GM18909 (cell line): ENCODE data around the gene SV2B.
"Not testable (repeated sequence)": the region's sequence is repeated elsewhere in the genome, so short reads cannot be mapped to it uniquely, and the experiment has no call there.

Experiments
- ATAC-seq: cut with Tn5 transposase; IDR thresholded peaks from one replicate; pipeline ENCODE4 v1.9.1; 2021; ENCODE audit warnings: mild to moderate bottlenecking; ENCODE audit not compliant: unreplicated experiment, poor library complexity

Gene SV2B

GRCh38 chr15:91298101-91298500, 198.0 kb downstream of the SV2B start:
- ATAC-seq = no peak

- ATAC-seq = no peak
These were observed 202.8 kb downstream of the SV2B start for GRCh38 chr15:91302588-91303439.

- ATAC-seq = no peak
These were observed 204.2 kb downstream of the SV2B start for GRCh38 chr15:91304210-91304609.

- ATAC-seq = no peak
These were observed 204.7 kb downstream of the SV2B start for GRCh38 chr15:91304786-91305185.

GRCh38 chr15:91306144-91306543, 206.1 kb downstream of the SV2B start:
- no peak for ATAC-seq

GRCh38 chr15:91307601-91308000, 207.5 kb downstream of the SV2B start:
- ATAC-seq = no peak

- ATAC-seq = no peak
These were observed 208.1 kb downstream of the SV2B start for GRCh38 chr15:91308199-91308598.

GRCh38 chr15:91308855-91309254, 208.8 kb downstream of the SV2B start:
- ATAC-seq = no peak

- ATAC-seq = no peak
These were observed 211.9 kb downstream of the SV2B start for GRCh38 chr15:91311986-91312385.

GRCh38 chr15:91316126-91316525, 216.1 kb downstream of the SV2B start:
- no peak for ATAC-seq

GRCh38 chr15:91318516-91318915, 218.5 kb downstream of the SV2B start:
- no peak for ATAC-seq

- no peak for ATAC-seq
These were observed 218.9 kb downstream of the SV2B start for GRCh38 chr15:91318931-91319330.

- no peak for ATAC-seq
These were observed 219.5 kb downstream of the SV2B start for GRCh38 chr15:91319371-91320059.

- no peak for ATAC-seq
These were observed 220.0 kb downstream of the SV2B start for GRCh38 chr15:91320101-91320500.

GRCh38 chr15:91329914-91330313, 229.9 kb downstream of the SV2B start:
- no peak for ATAC-seq

GRCh38 chr15:91331581-91331980, 231.5 kb downstream of the SV2B start:
- no peak for ATAC-seq

- no peak for ATAC-seq
These were observed 235.6 kb downstream of the SV2B start for GRCh38 chr15:91335702-91336101.

- ATAC-seq = no peak
These were observed 236.6 kb downstream of the SV2B start for GRCh38 chr15:91336687-91337086.

GRCh38 chr15:91338766-91339165, 238.7 kb downstream of the SV2B start:
- ATAC-seq = no peak

GRCh38 chr15:91342097-91342496, 242.0 kb downstream of the SV2B start:
- no peak for ATAC-seq

GRCh38 chr15:91344912-91345311, 244.9 kb downstream of the SV2B start:
- not testable (repeated sequence) for ATAC-seq

GRCh38 chr15:91345736-91346135, 245.7 kb downstream of the SV2B start:
- no peak for ATAC-seq
